HEK293 (cell line): ENCODE measurements around the gene RFX2.

Source experiments
- CTCF ChIA-PET: fragments of 350-600 bp; formaldehyde crosslinking; extraction: SDS; loops from one replicate; lab custom pipeline; 2021; ENCODE audit warnings: antibody characterized with exemption; lab: Yijun Ruan, JAX
- POLR2A ChIA-PET: fragments of 300-600 bp; formaldehyde crosslinking; extraction: SDS; loops from one replicate; lab custom pipeline; 2020; ENCODE audit warnings: antibody characterized with exemption, inconsistent platforms; lab: Yijun Ruan, JAX
- H3K27ac ChIP-seq: fragments of 200-500 bp; sonication (Bioruptor generic); 2 replicates; pipeline ENCODE4 v1.5.1; 2014; ENCODE audit warnings: low read depth, low read length, control low read depth, inconsistent platforms; ENCODE audit errors: extremely low read depth
- H3K36me3 ChIP-seq, 2 experiments: fragments of 200-500 bp in 1 of 2; sonication (Bioruptor generic) in 1 of 2; 1 replicate in 1 of 2; 2 replicates in 1 of 2; pipeline ENCODE4 v1.5.1; 2014 to 2017; ENCODE audit warnings: inconsistent platforms in 2 of 2, low read length in 2 of 2; ENCODE audit not compliant: control insufficient read depth in 2 of 2, insufficient read depth in 1 of 2
- H3K4me1 ChIP-seq: fragments of 200-500 bp; sonication (Bioruptor generic); 2 replicates; pipeline ENCODE4 v1.5.1; 2014; ENCODE audit warnings: mild to moderate bottlenecking, low read length, inconsistent platforms; ENCODE audit not compliant: control insufficient read depth, insufficient read depth
- H3K4me3 ChIP-seq: 2 replicates; pipeline ENCODE4 v1.5.1; 2011; ENCODE audit warnings: low read depth, mild to moderate bottlenecking, control low read depth, low read length, moderate library complexity
- H3K9me3 ChIP-seq: fragments of 200-500 bp; sonication (Bioruptor generic); 2 replicates; pipeline ENCODE4 v1.5.1; 2014; ENCODE audit warnings: low read depth, low read length, inconsistent platforms; ENCODE audit not compliant: control insufficient read depth, insufficient read depth
- GLIS1 ChIP-seq: fragments of 450-650 bp; formaldehyde crosslinking; IDR thresholded peaks from 2 replicates; pipeline ENCODE4 v1.5.1; 2016; ENCODE audit warnings: missing biosample characterization, missing genetic modification characterization
- HOXA7 ChIP-seq: sonication (generic); formaldehyde crosslinking; IDR thresholded peaks from 2 replicates; pipeline ENCODE4 v1.8.1; 2022; ENCODE audit warnings: missing genetic modification reagents, borderline replicate concordance
- PRDM1 ChIP-seq: fragments of 450-650 bp; formaldehyde crosslinking; IDR thresholded peaks from 2 replicates; pipeline ENCODE4; 2016; ENCODE audit warnings: missing biosample characterization, missing genetic modification characterization
- RBAK ChIP-seq: fragments of 450-650 bp; formaldehyde crosslinking; IDR thresholded peaks from 2 replicates; pipeline ENCODE4 v1.5.1; 2016; ENCODE audit warnings: missing biosample characterization, missing genetic modification characterization
- SETDB1 ChIP-seq: IDR thresholded peaks from one replicate; pipeline ENCODE4 v1.6.1; 2017; ENCODE audit warnings: mild to moderate bottlenecking, low read length, moderate library complexity, mixed read lengths; ENCODE audit not compliant: insufficient read length
- SP7 ChIP-seq: fragments of 450-650 bp; formaldehyde crosslinking; IDR thresholded peaks from 2 replicates; pipeline ENCODE4 v1.5.1; 2016; ENCODE audit warnings: missing biosample characterization, missing genetic modification characterization
- WT1 ChIP-seq: fragments of 450-650 bp; formaldehyde crosslinking; IDR thresholded peaks from 2 replicates; pipeline ENCODE4 v1.5.1; 2016; ENCODE audit warnings: missing biosample characterization, missing genetic modification characterization
- ZNF112 ChIP-seq: fragments of 450-650 bp; formaldehyde crosslinking; IDR thresholded peaks from 2 replicates; pipeline ENCODE4 v1.5.0; 2017; ENCODE audit warnings: missing biosample characterization, missing genetic modification characterization
- ZNF138 ChIP-seq: fragments of 450-650 bp; formaldehyde crosslinking; IDR thresholded peaks from 2 replicates; pipeline ENCODE4 v1.5.1; 2016; ENCODE audit warnings: missing biosample characterization, missing genetic modification characterization, borderline replicate concordance
- ZNF16 ChIP-seq: fragments of 450-650 bp; formaldehyde crosslinking; IDR thresholded peaks from 2 replicates; pipeline ENCODE4 v1.5.1; 2016; ENCODE audit warnings: low read depth, missing biosample characterization, missing genetic modification characterization
- ZNF169 ChIP-seq: fragments of 450-650 bp; formaldehyde crosslinking; IDR thresholded peaks from 2 replicates; pipeline ENCODE4 v1.5.1; 2016; ENCODE audit warnings: missing biosample characterization, missing genetic modification characterization
- ZNF174 ChIP-seq: fragments of 450-650 bp; formaldehyde crosslinking; IDR thresholded peaks from 2 replicates; pipeline ENCODE4 v1.5.0; 2017; ENCODE audit warnings: missing biosample characterization, mild to moderate bottlenecking, missing genetic modification characterization
- ZNF223 ChIP-seq: fragments of 450-650 bp; formaldehyde crosslinking; IDR thresholded peaks from 2 replicates; pipeline ENCODE4 v1.5.1; 2016; ENCODE audit warnings: missing biosample characterization, missing genetic modification characterization
- ZNF324 ChIP-seq: fragments of 450-650 bp; formaldehyde crosslinking; IDR thresholded peaks from 2 replicates; pipeline ENCODE4 v1.5.1; 2016; ENCODE audit warnings: missing biosample characterization, missing genetic modification characterization
- ZNF530 ChIP-seq: fragments of 450-650 bp; formaldehyde crosslinking; IDR thresholded peaks from 2 replicates; pipeline ENCODE4 v1.5.1; 2016; ENCODE audit warnings: low read depth, missing biosample characterization, missing genetic modification characterization
- ZNF549 ChIP-seq: fragments of 450-650 bp; IDR thresholded peaks from 2 replicates; pipeline ENCODE4 v1.5.1; 2018; ENCODE audit warnings: missing biosample characterization, missing genetic modification characterization, mild to moderate bottlenecking, inconsistent platforms, moderate library complexity
- ZNF555 ChIP-seq: fragments of 450-650 bp; formaldehyde crosslinking; conservative IDR thresholded peaks from 2 replicates; pipeline ENCODE4 v1.5.1; 2017; ENCODE audit warnings: missing biosample characterization, mild to moderate bottlenecking, missing genetic modification characterization, inconsistent platforms
- ZNF610 ChIP-seq: fragments of 450-650 bp; formaldehyde crosslinking; IDR thresholded peaks from 2 replicates; pipeline ENCODE4 v1.5.1; 2016; ENCODE audit warnings: missing biosample characterization, missing genetic modification characterization, borderline replicate concordance
- ZNF621 ChIP-seq: fragments of 450-650 bp; formaldehyde crosslinking; IDR thresholded peaks from 2 replicates; pipeline ENCODE4 v1.5.1; 2017; ENCODE audit warnings: missing biosample characterization, missing genetic modification characterization
- ZNF660 ChIP-seq: fragments of 450-650 bp; IDR thresholded peaks from 2 replicates; pipeline ENCODE4 v1.5.1; 2018; ENCODE audit warnings: missing biosample characterization, mild to moderate bottlenecking, missing genetic modification characterization
- ZNF670 ChIP-seq: fragments of 450-650 bp; formaldehyde crosslinking; IDR thresholded peaks from 2 replicates; pipeline ENCODE4 v1.5.1; 2016; ENCODE audit warnings: missing biosample characterization, missing genetic modification characterization, low read depth
- ZNF777 ChIP-seq: fragments of 450-650 bp; formaldehyde crosslinking; IDR thresholded peaks from 2 replicates; pipeline ENCODE4 v1.5.1; 2017; ENCODE audit warnings: missing biosample characterization, missing genetic modification characterization, borderline replicate concordance
- ZNF837 ChIP-seq: fragments of 450-650 bp; formaldehyde crosslinking; IDR thresholded peaks from 2 replicates; pipeline ENCODE4 v1.5.1; 2016; ENCODE audit warnings: missing biosample characterization, missing genetic modification characterization
- ZXDB ChIP-seq: fragments of 450-650 bp; formaldehyde crosslinking; IDR thresholded peaks from 2 replicates; pipeline ENCODE4 v1.5.1; 2016; ENCODE audit warnings: missing biosample characterization, missing genetic modification characterization
- TF ChIP-seq, protein P1 (sequence below): fragments of 450-650 bp; formaldehyde crosslinking; IDR thresholded peaks from 2 replicates; pipeline ENCODE4 v1.5.1; 2016; ENCODE audit warnings: missing biosample characterization, missing genetic modification characterization, low read depth
- TF ChIP-seq, protein P2 (sequence below): fragments of 450-650 bp; formaldehyde crosslinking; IDR thresholded peaks from 2 replicates; pipeline ENCODE4 v1.5.1; 2017; ENCODE audit warnings: missing biosample characterization, missing genetic modification characterization
- TF ChIP-seq, protein P3 (sequence below): fragments of 450-650 bp; IDR thresholded peaks from 2 replicates; pipeline ENCODE4 v1.5.1; 2018; ENCODE audit warnings: missing biosample characterization, mild to moderate bottlenecking, missing genetic modification characterization
- TF ChIP-seq, protein P4 (sequence below): fragments of 450-650 bp; formaldehyde crosslinking; IDR thresholded peaks from 2 replicates; pipeline ENCODE4 v1.5.1; 2016; ENCODE audit warnings: missing biosample characterization, missing genetic modification characterization
- TF ChIP-seq, protein P5 (sequence below): sonication (generic); formaldehyde crosslinking; IDR thresholded peaks from 2 replicates; pipeline ENCODE4 v1.8.1; 2022; ENCODE audit warnings: mild to moderate bottlenecking, moderate library complexity, missing genetic modification reagents
- TF ChIP-seq, protein P6 (sequence below): fragments of 450-650 bp; formaldehyde crosslinking; IDR thresholded peaks from 2 replicates; pipeline ENCODE4 v1.5.1; 2016; ENCODE audit warnings: missing biosample characterization, missing genetic modification characterization

RFX2 gene

DNA sequence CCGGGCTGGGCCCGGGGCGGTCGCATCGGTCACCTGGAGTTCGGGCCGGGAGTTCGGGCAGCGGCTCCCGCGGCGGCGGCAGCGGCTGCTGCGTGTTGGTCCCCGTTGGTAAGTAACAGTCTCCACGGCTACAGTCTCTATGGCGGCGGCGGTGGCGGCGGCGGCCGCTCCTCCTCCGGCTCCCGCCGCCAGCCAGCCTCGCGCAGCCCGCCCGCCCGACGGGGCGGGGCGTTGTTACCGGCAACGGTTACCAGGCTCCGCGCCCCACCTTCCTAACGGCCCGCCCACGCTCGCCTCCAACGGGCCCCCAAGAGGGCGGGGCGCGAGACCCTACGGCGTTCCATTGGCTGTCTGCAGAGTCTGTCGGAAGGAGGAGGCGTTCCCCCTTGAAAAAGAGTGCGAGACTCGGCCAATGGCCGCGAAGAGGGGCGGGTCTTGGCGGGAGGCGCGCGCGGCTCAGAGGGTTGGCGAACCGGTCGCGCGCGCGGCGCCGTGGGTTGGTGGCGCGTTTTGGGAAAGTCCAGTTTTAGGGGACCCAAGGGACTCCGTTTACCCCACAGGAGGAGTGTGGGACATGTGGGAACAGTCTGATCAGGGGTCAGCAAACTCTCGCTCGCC lies at the start of gene RFX2:
TSS of gene RFX2 (minus strand) at position 141 of the 618 bp plus-strand sequence. CDS start 63,004 bp downstream, outside the sequence.
- Histone ChIP-seq H3K36me3 (no peaks in the 10 kb centered on the region), H3K9me3 (no peaks in the 10 kb centered on the region), H3K27ac (no peak within 1 kb of the TSS), H3K4me3 (peak within 1 kb of the TSS; percentile 66), H3K4me1 (peaks cover 11% of the 10 kb centered on the region)
- ChIA-PET POLR2A (interaction anchor here (0.7 kb wide), 1 partner anchor 122 kb away, joined by 4 read pairs; no protein-coding TSS in a partner anchor), CTCF (interaction anchor here (0.6 to 2.4 kb wide), 4 partner anchors 11 to 659 kb away, joined by 3 to 11 read pairs (median 4); no protein-coding TSS in a partner anchor)
- TF ChIP-seq ZNF670 (tag by site-specific recombination) (no peak), ZNF324 (tag by site-specific recombination) (no peak), RBAK (tag by site-specific recombination) (no peak), ZNF138 (tag by site-specific recombination) (no peak), HOXA7 (CRISPR knock-in tag) (no peak), ZNF660 (tag by site-specific recombination) (no peak), SP7 (0 out of 2 replicates have a peak, but pooled peaks have one; percentile 11), ZNF223 (tag by site-specific recombination) (no peak), WT1 (tag by site-specific recombination) (no peak), ZNF16 (tag by site-specific recombination) (no peak), GLIS1 (peak; percentile 45; the same call in 1 of the 2 replicates), ZXDB (tag by site-specific recombination) (no peak), ZNF555 (tag by site-specific recombination) (no peak), ZNF112 (tag by site-specific recombination) (no peak), ZNF169 (tag by site-specific recombination) (no peak), ZNF174 (tag by site-specific recombination) (no peak), ZNF530 (tag by site-specific recombination) (no peak), ZNF621 (tag by site-specific recombination) (no peak), ZNF549 (tag by site-specific recombination) (no peak), SETDB1 (no peak), ZNF777 (tag by site-specific recombination) (no peak), PRDM1 (tag by site-specific recombination) (no peak), ZNF837 (tag by site-specific recombination) (no peak), ZNF610 (tag by site-specific recombination) (no peak)
- TF ChIP-seq, protein P1, sequence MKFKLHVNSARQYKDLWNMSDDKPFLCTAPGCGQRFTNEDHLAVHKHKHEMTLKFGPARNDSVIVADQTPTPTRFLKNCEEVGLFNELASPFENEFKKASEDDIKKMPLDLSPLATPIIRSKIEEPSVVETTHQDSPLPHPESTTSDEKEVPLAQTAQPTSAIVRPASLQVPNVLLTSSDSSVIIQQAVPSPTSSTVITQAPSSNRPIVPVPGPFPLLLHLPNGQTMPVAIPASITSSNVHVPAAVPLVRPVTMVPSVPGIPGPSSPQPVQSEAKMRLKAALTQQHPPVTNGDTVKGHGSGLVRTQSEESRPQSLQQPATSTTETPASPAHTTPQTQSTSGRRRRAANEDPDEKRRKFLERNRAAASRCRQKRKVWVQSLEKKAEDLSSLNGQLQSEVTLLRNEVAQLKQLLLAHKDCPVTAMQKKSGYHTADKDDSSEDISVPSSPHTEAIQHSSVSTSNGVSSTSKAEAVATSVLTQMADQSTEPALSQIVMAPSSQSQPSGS (tag by site-specific recombination): no peak
- TF ChIP-seq, protein P2, sequence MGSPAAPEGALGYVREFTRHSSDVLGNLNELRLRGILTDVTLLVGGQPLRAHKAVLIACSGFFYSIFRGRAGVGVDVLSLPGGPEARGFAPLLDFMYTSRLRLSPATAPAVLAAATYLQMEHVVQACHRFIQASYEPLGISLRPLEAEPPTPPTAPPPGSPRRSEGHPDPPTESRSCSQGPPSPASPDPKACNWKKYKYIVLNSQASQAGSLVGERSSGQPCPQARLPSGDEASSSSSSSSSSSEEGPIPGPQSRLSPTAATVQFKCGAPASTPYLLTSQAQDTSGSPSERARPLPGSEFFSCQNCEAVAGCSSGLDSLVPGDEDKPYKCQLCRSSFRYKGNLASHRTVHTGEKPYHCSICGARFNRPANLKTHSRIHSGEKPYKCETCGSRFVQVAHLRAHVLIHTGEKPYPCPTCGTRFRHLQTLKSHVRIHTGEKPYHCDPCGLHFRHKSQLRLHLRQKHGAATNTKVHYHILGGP: no peak
- TF ChIP-seq, protein P3, sequence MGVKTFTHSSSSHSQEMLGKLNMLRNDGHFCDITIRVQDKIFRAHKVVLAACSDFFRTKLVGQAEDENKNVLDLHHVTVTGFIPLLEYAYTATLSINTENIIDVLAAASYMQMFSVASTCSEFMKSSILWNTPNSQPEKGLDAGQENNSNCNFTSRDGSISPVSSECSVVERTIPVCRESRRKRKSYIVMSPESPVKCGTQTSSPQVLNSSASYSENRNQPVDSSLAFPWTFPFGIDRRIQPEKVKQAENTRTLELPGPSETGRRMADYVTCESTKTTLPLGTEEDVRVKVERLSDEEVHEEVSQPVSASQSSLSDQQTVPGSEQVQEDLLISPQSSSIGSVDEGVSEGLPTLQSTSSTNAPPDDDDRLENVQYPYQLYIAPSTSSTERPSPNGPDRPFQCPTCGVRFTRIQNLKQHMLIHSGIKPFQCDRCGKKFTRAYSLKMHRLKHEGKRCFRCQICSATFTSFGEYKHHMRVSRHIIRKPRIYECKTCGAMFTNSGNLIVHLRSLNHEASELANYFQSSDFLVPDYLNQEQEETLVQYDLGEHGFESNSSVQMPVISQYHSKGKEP (tag by site-specific recombination): 0 out of 2 replicates have a peak, but pooled peaks have one; percentile 14
- TF ChIP-seq, protein P4, sequence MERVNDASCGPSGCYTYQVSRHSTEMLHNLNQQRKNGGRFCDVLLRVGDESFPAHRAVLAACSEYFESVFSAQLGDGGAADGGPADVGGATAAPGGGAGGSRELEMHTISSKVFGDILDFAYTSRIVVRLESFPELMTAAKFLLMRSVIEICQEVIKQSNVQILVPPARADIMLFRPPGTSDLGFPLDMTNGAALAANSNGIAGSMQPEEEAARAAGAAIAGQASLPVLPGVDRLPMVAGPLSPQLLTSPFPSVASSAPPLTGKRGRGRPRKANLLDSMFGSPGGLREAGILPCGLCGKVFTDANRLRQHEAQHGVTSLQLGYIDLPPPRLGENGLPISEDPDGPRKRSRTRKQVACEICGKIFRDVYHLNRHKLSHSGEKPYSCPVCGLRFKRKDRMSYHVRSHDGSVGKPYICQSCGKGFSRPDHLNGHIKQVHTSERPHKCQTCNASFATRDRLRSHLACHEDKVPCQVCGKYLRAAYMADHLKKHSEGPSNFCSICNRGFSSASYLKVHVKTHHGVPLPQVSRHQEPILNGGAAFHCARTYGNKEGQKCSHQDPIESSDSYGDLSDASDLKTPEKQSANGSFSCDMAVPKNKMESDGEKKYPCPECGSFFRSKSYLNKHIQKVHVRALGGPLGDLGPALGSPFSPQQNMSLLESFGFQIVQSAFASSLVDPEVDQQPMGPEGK: peak; percentile 86
- TF ChIP-seq, protein P5, sequence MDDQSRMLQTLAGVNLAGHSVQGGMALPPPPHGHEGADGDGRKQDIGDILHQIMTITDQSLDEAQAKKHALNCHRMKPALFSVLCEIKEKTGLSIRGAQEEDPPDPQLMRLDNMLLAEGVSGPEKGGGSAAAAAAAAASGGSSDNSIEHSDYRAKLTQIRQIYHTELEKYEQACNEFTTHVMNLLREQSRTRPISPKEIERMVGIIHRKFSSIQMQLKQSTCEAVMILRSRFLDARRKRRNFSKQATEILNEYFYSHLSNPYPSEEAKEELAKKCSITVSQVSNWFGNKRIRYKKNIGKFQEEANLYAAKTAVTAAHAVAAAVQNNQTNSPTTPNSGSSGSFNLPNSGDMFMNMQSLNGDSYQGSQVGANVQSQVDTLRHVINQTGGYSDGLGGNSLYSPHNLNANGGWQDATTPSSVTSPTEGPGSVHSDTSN (CRISPR knock-in tag): peak; percentile 97
- TF ChIP-seq, protein P6, sequence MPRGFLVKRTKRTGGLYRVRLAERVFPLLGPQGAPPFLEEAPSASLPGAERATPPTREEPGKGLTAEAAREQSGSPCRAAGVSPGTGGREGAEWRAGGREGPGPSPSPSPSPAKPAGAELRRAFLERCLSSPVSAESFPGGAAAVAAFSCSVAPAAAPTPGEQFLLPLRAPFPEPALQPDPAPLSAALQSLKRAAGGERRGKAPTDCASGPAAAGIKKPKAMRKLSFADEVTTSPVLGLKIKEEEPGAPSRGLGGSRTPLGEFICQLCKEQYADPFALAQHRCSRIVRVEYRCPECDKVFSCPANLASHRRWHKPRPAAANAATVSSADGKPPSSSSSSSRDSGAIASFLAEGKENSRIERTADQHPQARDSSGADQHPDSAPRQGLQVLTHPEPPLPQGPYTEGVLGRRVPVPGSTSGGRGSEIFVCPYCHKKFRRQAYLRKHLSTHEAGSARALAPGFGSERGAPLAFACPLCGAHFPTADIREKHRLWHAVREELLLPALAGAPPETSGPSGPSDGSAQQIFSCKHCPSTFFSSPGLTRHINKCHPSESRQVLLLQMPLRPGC: no peak
